Measurements from ENCODE around the gene NRG3. TPM values are rescaled to one million over a fixed set of nuclear protein-coding genes. Genes with fewer than 3 reads are reported as not detected.

Gene NRG3
- total RNA-seq, 6 donors from 2014 or later, result 0.44 to 2.7 (median 1.5) TPM; not detected in 1

GRCh38 chr10:82319562-82319961 is 444.6 kb downstream of the NRG3 start:
- Histone ChIP-seq H3K4me3 (no peak overlapping the region), H3K27ac (no peak overlapping the region), H3K9me3 (no peaks in the 10 kb centered on the region), H3K27me3 (no peaks in the 10 kb centered on the region), H3K36me3 (no peaks in the 10 kb centered on the region), H3K4me1 (no peaks in the 10 kb centered on the region)
- no peak for ATAC-seq (ENCODE audit: low FRiP score in 2 of 2)
- DNase-seq, result no peak
- WGBS, 2 donors, result 17 to 25% methylated on average over 1 of the region's 1 CpG
- TF ChIP-seq POLR2AphosphoS5 (IDR thresholded peaks at IDR 0.05), result no peak
- TF ChIP-seq POLR2A (IDR thresholded peaks at IDR 0.05), result no peak
- no peak for TF ChIP-seq CTCF (IDR thresholded peaks at IDR 0.05)
- no peak for TF ChIP-seq EP300 (IDR thresholded peaks at IDR 0.05)

GRCh38 chr10:82321724-82322123 is 446.7 kb downstream of the NRG3 start:
- ATAC-seq (ENCODE audit: low FRiP score in 2 of 2) (no peak), DNase-seq (no peak)
- H3K27ac ChIP-seq, result no peak overlapping the region
- H3K27me3 ChIP-seq, result no peaks in the 10 kb centered on the region
- H3K36me3 ChIP-seq, result no peaks in the 10 kb centered on the region
- no peak overlapping the region for H3K4me3 ChIP-seq
- TF ChIP-seq POLR2AphosphoS5 (IDR thresholded peaks at IDR 0.05) (no peak), CTCF (IDR thresholded peaks at IDR 0.05) (no peak), EP300 (IDR thresholded peaks at IDR 0.05) (no peak), POLR2A (IDR thresholded peaks at IDR 0.05) (no peak)
- no peaks in the 10 kb centered on the region for H3K9me3 ChIP-seq
- no peaks in the 10 kb centered on the region for H3K4me1 ChIP-seq

GRCh38 chr10:82331716-82332115 is 456.7 kb downstream of the NRG3 start:
- Histone ChIP-seq H3K27ac (no peak overlapping the region), H3K4me3 (no peak overlapping the region), H3K4me1 (no peaks in the 10 kb centered on the region), H3K27me3 (no peaks in the 10 kb centered on the region), H3K36me3 (no peaks in the 10 kb centered on the region), H3K9me3 (no peaks in the 10 kb centered on the region)
- WGBS, 2 donors, result 70 to 72% methylated on average over 2 of the region's 2 CpGs
- TF ChIP-seq POLR2AphosphoS5 (IDR thresholded peaks at IDR 0.05), result no peak
- no peak for TF ChIP-seq EP300 (IDR thresholded peaks at IDR 0.05)
- no peak for TF ChIP-seq POLR2A (IDR thresholded peaks at IDR 0.05)
- no peak for TF ChIP-seq CTCF (IDR thresholded peaks at IDR 0.05)
- ATAC-seq (ENCODE audit: low FRiP score in 2 of 2), result no peak
- no peak for DNase-seq

- DNase-seq (no peak), ATAC-seq (ENCODE audit: low FRiP score in 2 of 2) (no peak)
Measured at GRCh38 chr10:82335831-82336230, 460.8 kb downstream of the NRG3 start.

More at GRCh38 chr10:82335831-82336230, 460.8 kb downstream of the NRG3 start:
- H3K36me3 ChIP-seq, result no peaks in the 10 kb centered on the region
- TF ChIP-seq POLR2AphosphoS5 (IDR thresholded peaks at IDR 0.05) (no peak), EP300 (IDR thresholded peaks at IDR 0.05) (no peak), CTCF (IDR thresholded peaks at IDR 0.05) (no peak), POLR2A (IDR thresholded peaks at IDR 0.05) (no peak)
- WGBS, 2 donors, result 75 to 79% methylated on average over 1 of the region's 1 CpG
- H3K9me3 ChIP-seq, result no peaks in the 10 kb centered on the region
- no peaks in the 10 kb centered on the region for H3K27me3 ChIP-seq
- H3K4me1 ChIP-seq, result no peaks in the 10 kb centered on the region
- no peak overlapping the region for H3K27ac ChIP-seq
- H3K4me3 ChIP-seq, result no peak overlapping the region

Data from upper lobe of left lung (tissue), 6 donors.